Bladder microvascular endothelial cell (primary cell): ENCODE measurements around the gene NPW. TPM values are rescaled to one million over a fixed set of nuclear protein-coding genes. Genes with fewer than 3 reads are reported as not detected.

Experiments
- total RNA-seq: library from RNA; depleted of rRNA; stranded (reverse); fragments of >200 nt; gene quantifications from 2 replicates; pipeline ENCODE4 v1.2.3, GENCODE V29; 2014

NPW gene
- 0.16 TPM in 1 of 2 replicates, not detected in the other for total RNA-seq

GRCh38 chr16:2019518-2019920, at the start of gene NPW:
NPW (plus strand) TSS chr16:2019785.

DNA sequence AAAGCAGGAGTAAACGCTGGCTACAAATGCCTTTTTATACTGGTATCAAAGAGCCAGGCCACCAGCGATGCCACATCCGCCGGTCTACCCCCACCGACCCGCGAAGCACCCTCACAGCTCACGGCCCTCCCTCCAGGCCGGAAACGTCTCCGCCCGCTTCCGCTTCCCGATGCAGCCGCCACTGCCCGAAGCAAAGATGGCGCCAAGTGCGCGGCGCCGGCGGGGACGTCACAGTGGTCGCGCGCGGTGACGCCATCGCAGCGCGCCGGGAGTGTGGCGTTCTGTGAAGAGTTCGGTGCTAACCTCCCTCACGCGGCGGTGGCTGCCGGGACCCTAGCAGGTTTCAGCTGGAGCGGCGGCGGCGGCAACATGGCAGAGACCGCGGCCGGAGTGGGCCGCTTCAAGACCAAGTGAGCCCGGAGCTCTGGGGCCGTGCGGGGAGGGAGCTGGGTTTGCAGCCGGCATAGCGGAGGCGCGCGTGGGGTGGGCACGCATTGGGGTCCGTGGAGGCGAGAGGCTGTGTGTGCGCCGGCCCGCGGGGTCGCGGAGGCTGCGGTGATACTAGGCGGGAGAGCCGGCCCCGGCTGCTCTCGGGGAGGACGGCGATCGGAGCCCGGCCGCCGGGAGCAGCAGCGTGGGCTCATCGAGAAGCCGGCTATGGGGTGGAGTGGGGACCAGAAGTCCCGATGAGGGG, 47.6 kb upstream of the NPW start, which contains the start of gene TBL3:
TBL3 (plus strand) TSS at position 258 of the 694 bp plus-strand sequence; CDS start at position 370, 112 bp downstream.

DNA sequence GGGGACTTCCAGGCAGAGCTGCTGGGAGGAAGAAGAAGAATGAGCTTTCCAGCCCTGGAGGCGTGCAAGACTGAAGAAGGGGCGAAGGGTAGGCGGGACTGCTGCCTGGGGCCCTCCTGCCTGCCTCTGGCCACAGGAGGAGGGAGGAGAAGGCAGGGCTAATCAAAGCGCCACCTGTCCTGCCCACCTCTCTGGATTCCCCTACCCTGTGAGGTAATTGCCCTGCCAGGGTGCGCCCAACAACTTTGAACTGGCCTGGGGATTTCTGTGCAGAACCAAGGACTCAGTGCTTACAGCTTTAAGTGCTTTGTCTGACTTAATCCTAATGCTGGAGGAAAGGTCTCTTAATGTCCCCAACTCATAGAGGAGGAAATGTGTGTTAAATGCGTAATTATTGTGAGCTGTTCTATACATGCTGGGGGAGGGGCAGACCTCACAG, 38.2 kb upstream of the NPW start, which contains the start of gene NOXO1:
NOXO1 (minus strand) TSS at position 72 of the 439 bp plus-strand sequence. CDS start 290 bp downstream, outside the sequence.

DNA sequence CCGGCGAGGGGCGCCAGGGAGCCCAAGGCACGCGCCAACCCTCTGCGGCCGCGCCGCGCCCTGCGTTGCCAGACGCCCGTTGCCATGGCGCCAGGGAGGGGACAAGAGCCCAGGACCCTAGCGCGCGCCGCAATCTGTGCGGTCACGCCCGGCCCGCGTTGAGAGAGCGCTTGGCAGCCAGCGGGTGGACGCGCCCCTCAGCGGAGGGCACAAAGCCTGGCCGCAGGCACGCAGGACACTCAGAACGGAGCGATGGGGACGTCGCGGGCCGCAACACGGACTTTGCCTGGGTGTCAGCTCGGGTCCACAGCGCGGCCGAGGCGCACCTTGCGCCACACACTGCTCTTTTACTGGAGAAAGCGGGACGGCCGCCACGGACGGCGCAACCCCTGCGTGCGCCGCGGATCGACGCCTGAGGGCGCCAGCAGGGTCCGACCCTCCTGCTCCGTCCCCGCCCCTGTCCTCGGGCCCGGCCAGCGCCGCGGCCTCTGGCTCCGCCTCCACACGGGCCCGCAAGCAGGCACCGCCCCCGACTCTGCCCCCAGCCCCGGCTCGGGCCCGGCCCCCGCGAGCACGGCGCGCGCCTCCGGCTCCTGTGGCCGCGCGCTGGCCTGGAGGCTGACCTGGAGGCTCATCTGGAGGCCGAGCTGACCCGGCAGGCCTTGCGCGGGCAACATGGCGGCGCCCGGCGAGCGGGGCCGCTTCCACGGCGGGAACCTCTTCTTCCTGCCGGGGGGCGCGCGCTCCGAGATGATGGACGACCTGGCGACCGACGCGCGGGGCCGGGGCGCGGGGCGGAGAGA, 35.8 kb upstream of the NPW start, which contains the start of gene GFER:
GFER (plus strand) TSS at position 650 of the 803 bp plus-strand sequence; CDS start at position 676, 26 bp downstream.

DNA sequence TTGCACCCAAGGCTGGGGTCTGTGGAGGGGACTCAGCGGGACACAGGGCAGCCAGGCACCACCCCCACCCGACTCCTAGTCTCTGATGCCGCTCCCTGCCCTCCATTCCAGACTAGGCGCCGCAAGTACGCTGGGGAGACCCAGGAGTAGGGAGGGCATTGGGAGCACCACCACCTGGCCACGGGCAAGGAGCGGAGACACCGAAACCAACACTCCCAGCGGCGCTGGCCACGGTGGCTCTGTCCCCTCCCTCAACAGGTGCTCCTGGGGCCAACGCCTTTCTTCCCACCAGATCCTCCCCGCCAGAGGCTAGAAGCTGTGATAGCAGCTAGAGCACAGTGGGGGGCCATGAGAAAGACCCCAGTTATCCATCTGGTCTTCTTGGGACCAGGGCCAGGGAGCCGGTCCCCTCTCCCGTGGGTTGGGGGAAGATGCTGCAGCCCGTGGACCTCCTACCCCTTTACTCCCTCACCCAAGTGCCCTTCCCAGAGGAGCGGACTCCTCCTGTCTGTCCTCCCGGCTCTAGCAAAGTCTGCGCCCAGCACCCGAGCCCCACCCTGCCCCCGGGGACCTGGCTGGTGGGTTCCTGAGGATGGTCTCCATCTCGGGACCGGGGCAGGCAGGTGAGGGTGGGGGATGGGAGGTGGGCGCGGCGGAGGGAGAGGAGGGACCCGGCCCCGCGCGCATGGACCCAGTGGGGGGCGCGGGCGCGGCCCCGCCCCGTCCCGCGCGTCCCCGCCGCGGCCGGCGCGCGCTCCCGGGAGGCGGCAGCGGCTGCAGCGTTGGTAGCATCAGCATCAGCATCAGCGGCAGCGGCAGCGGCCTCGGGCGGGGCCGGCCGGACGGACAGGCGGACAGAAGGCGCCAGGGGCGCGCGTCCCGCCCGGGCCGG, 30.1 kb upstream of the NPW start, which contains the start of gene SYNGR3:
SYNGR3 (plus strand) TSS at position 762 of the 892 bp plus-strand sequence. CDS start 133 bp downstream, outside the sequence.

DNA sequence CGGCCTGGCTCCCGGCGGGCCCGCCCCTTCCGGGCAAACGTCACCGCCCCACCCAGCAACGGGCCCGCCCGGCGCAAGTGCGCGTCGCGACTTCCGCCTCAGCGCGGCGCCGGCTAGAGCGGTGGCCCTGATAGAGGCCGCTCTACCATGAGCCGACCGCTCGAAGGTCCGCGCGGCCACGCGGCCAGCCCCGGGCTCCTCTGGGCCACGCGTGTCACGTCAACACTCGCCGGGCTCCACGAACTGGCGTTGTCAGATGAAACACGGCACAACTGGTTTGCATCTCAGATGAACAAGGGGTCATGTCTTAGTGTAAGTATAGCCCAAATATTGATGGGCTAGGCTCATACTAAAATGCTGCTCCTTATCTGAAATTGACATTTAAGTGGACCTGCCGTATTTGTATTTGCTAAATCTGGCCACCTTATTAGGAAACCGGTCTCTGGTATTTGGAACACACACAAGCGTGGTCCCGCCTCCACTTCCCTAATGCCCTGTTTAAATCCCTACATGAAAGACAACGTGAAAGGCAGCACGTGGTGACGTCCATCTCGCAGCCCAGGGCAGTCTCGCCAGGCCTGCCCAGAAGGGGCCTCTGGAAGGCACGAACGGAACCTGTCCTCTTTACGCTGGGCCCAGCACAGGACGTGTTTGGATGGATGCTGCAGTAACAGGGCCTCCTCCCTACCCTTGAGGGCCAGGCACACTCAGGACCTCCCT, 9.6 kb upstream of the NPW start, which contains the start of gene ZNF598:
ZNF598 (minus strand) TSS at position 31 of the 720 bp plus-strand sequence.

GRCh38 chr16:2026461-2027023, 7.0 kb downstream of the NPW start, which contains the start of gene NHERF2:
NHERF2 (plus strand) TSS chr16:2026902; CDS start chr16:2027006, 104 bp downstream.

GRCh38 chr16:2047330-2048115, 27.9 kb downstream of the NPW start, which contains the start of the genes NTHL1 and TSC2:
NTHL1 (minus strand) TSS chr16:2047834; CDS start chr16:2047823, 11 bp downstream.
TSC2 (plus strand) TSS chr16:2047985; CDS start chr16:2048616, 631 bp downstream.

Other genes starting within 250 kb of the NPW start
- gene NME3, start 248.2 kb upstream of the NPW start, total RNA-seq, result 39.3 and 51.6 TPM in 2 replicates
- 3.7 and 9.2 TPM in 2 replicates for gene EME2, start 247.0 kb upstream of the NPW start, total RNA-seq
- 68.8 and 72.9 TPM in 2 replicates for gene MRPS34, start 246.7 kb upstream of the NPW start, total RNA-seq
- 45.2 and 60.4 TPM in 2 replicates for gene SPSB3, start 237.2 kb upstream of the NPW start, total RNA-seq
- 67.3 and 75.4 TPM in 2 replicates for gene NUBP2, start 236.8 kb upstream of the NPW start, total RNA-seq
- under 0.01 TPM in 1 of 2 replicates, not detected in the other for gene IGFALS, start 226.1 kb upstream of the NPW start, total RNA-seq
- gene HAGH, start 193.0 kb upstream of the NPW start, total RNA-seq, result 70.3 and 94.3 TPM in 2 replicates
- gene FAHD1, start 192.6 kb upstream of the NPW start, total RNA-seq, result 70.3 and 124 TPM in 2 replicates
- gene MEIOB, start 147.6 kb upstream of the NPW start, total RNA-seq, result not detected in 2 replicates
- gene HS3ST6, start 101.4 kb upstream of the NPW start, total RNA-seq, result not detected in 2 replicates
- gene MSRB1, start 76.6 kb upstream of the NPW start, total RNA-seq, result 6.5 and 8.7 TPM in 2 replicates
- not detected in 2 replicates for gene RPL3L, start 65.1 kb upstream of the NPW start, total RNA-seq
- gene NDUFB10, start 60.2 kb upstream of the NPW start, total RNA-seq, result 133 and 143 TPM in 2 replicates
- gene RPS2, start 55.0 kb upstream of the NPW start, total RNA-seq, result 1,957 and 2,987 TPM in 2 replicates
- gene RNF151, start 52.9 kb upstream of the NPW start, total RNA-seq, result not detected in 2 replicates
- 33.7 and 61.0 TPM in 2 replicates for gene TBL3, start 47.7 kb upstream of the NPW start, total RNA-seq
- 0.13 and 0.16 TPM in 2 replicates for gene NOXO1, start 38.3 kb upstream of the NPW start, total RNA-seq
- gene GFER, start 35.6 kb upstream of the NPW start, total RNA-seq, result 11.1 and 12.3 TPM in 2 replicates
- gene SYNGR3, start 29.8 kb upstream of the NPW start, total RNA-seq, result 0.65 and 2.8 TPM in 2 replicates
- gene ZNF598, start 10.0 kb upstream of the NPW start, total RNA-seq, result 11.2 and 24.5 TPM in 2 replicates
- 52.4 and 55.7 TPM in 2 replicates for gene NHERF2, start 7.1 kb downstream of the NPW start, total RNA-seq
- 23.5 and 61.5 TPM in 2 replicates for gene NTHL1, start 28.0 kb downstream of the NPW start, total RNA-seq
- gene TSC2, start 28.2 kb downstream of the NPW start, total RNA-seq, result 32.4 and 79.5 TPM in 2 replicates
- gene PKD1, start 116.1 kb downstream of the NPW start, total RNA-seq, result 36.4 and 82.1 TPM in 2 replicates
- 0.49 and 0.88 TPM in 2 replicates for gene RAB26, start 128.8 kb downstream of the NPW start, total RNA-seq
- gene TRAF7, start 136.0 kb downstream of the NPW start, total RNA-seq, result 59.9 and 113 TPM in 2 replicates
- 0.50 TPM in 1 of 2 replicates, not detected in the other for gene CASKIN1, start 176.8 kb downstream of the NPW start, total RNA-seq
- 10.5 and 12.0 TPM in 2 replicates for gene MLST8, start 185.7 kb downstream of the NPW start, total RNA-seq
- 2.1 and 5.0 TPM in 2 replicates for gene BRICD5, start 191.1 kb downstream of the NPW start, total RNA-seq
- gene PGP, start 195.1 kb downstream of the NPW start, total RNA-seq, result 10.7 and 14.7 TPM in 2 replicates
- gene E4F1, start 203.8 kb downstream of the NPW start, total RNA-seq, result 28.0 and 35.9 TPM in 2 replicates
- gene DNASE1L2, start 216.7 kb downstream of the NPW start, total RNA-seq, result 0.32 and 0.63 TPM in 2 replicates
- gene ECI1, start 231.8 kb downstream of the NPW start, total RNA-seq, result 19.2 and 23.5 TPM in 2 replicates
- 42.6 and 62.1 TPM in 2 replicates for gene RNPS1, start 248.3 kb downstream of the NPW start, total RNA-seq